DMS153 (cell line): ENCODE data around the gene UNK.
A peak's percentile ranks its signal among the peaks of the same experiment; 100 is the strongest.

Source experiments
- DNase-seq: peaks from one replicate; lab custom pipeline; 2025; lab: John Stamatoyannopoulos, UW

Gene UNK

DNA sequence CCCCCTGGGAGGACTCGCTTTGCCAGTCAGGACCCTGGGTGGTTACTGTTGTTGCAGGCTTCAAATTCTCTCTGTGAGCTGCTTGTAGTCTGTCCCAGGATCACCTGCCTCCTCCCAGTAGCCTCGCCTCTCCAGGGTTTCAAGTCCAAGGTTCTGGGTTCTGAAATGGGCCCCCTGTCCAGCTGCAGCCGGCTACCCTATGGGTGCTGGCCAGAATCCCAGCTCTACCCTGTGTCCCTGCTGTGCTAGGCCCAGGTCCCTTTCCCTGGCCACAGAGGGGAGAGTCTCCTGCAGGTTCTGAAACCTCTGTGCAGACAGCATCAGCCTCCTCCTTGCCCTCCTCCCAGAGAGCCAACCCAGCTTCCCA, 38.2 kb downstream of the UNK start:
- no peak for DNase-seq

GRCh38 chr17:75823257-75824041, 38.8 kb downstream of the UNK start:
- DNase-seq = no peak

- DNase-seq = no peak
These were observed 39.5 kb downstream of the UNK start for GRCh38 chr17:75824050-75824552.

GRCh38 chr17:75824666-75825065, 40.1 kb downstream of the UNK start:
- DNase-seq = no peak

DNA sequence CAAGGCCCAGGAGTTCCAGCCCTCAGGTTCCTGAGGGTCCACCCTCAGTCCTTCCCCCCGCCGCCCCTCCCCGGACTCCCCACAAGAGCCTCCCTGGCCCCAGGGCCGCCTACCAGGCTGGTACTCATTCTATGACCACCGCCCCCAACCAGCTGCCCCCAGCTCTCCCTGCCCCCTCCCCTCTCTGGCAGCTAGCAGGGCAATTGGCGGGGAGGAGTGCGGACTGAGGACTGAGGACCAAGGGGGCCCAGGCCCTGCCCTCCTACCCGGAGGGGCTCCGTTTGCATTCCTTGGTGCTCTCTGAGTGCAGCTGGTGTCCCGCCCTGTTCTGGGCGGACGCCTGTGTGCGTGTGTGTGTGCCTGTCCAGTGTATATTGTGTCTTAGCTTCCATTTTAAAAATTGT, 40.5 kb downstream of the UNK start:
- no peak for DNase-seq

DNA sequence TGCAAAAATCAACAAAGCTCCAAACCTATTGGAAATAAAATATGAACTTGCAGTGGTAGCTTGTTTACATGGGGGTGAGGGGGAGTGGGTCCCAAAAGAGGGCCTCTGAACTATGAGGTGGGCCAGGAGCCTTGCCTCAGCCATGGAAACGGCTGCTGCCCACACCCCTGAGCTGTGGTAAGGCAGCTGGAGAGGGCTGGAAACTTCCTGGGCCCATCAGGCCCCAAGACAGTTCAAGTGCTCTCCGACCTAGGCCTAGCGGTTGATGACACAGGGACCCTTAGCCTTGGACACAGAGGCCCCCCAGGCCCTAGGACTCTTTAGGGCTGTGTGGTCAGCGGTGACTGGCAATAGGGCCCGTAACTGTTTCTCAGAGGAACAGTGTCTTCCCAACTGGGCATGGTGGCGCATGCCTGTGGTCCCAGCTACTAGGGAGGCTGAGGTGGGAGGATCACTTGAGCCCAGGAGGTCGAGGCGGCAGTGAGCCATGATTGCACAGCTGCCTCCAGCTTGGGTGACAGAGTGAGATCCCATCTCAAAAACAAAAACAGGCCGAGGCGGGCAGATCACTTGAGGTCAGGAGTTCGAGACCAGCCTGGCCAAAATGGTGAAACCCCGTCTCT, 41.3 kb downstream of the UNK start:
- DNase-seq = no peak

- DNase-seq = no peak
These were observed 42.1 kb downstream of the UNK start for GRCh38 chr17:75826561-75827307.

DNA sequence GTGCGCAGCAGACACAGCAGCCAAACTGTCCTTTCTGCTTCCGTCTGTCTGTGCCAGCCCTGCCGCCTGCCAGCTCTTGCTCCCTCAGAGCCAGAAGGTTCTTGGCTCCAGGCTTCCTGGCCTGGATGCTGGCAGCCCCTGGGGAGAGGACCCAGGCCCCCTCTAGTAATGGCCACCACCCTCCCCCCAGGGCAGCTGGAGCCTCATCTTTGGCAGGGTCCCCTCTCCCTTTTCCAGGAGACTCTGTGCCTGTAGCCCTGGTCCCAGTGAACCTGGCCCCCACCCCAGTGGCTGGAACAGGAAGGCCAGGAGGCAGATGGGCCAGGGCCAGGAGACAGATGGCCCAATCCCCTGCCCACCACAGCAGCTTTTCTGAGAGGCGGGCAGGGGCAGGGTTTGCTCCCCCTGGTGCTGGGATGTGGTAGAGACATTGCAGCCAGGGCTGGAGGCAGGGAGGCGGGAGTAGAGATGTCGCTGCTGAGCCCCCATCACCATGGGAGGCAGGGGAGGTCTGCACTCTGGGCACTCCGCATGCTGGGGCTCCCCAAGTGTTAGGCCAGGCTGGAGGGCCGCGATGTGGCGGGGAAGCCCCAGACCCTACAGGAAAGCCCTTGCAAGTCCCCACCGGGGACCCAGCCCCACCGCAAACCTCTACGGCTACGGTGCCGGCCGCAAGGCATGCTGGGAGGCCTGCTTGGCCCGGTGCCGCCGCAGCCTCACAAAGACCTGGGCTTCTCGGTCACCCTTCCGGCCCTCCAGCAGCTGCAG, 42.9 kb downstream of the UNK start:
- peak; percentile 44 for DNase-seq

GRCh38 chr17:75828076-75828400, 43.4 kb downstream of the UNK start:
- no peak for DNase-seq

GRCh38 chr17:75828741-75829140, 44.1 kb downstream of the UNK start:
- no peak for DNase-seq

- no peak for DNase-seq
These were observed 45.1 kb downstream of the UNK start for GRCh38 chr17:75829747-75830146.

GRCh38 chr17:75830164-75831031, 45.8 kb downstream of the UNK start:
- DNase-seq = no peak

GRCh38 chr17:75831032-75831571, 46.5 kb downstream of the UNK start:
- no peak for DNase-seq

DNA sequence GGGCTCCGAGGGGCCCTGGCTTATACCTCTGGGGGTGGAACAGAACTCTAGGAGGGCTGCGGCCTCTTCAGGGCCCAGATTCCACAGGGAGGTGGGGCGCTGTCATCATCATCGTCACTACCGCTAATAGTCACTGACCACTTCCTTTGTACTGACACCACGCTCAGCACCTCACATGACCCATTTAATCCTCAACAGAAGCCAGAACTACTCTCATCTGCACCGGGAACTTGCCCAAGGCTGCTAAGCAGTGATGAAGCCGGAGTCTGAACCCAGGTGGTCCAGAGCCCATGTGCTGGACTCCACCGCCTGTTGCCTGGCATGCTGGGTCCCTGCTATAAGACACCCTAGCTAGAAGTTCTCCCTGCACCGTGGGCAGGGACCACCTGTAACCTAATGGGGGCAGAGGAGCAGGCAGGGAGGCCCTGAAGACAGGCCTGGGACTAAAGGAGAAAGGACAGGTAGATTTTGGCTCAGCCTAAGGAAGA, 47.6 kb downstream of the UNK start:
- DNase-seq = no peak

DNA sequence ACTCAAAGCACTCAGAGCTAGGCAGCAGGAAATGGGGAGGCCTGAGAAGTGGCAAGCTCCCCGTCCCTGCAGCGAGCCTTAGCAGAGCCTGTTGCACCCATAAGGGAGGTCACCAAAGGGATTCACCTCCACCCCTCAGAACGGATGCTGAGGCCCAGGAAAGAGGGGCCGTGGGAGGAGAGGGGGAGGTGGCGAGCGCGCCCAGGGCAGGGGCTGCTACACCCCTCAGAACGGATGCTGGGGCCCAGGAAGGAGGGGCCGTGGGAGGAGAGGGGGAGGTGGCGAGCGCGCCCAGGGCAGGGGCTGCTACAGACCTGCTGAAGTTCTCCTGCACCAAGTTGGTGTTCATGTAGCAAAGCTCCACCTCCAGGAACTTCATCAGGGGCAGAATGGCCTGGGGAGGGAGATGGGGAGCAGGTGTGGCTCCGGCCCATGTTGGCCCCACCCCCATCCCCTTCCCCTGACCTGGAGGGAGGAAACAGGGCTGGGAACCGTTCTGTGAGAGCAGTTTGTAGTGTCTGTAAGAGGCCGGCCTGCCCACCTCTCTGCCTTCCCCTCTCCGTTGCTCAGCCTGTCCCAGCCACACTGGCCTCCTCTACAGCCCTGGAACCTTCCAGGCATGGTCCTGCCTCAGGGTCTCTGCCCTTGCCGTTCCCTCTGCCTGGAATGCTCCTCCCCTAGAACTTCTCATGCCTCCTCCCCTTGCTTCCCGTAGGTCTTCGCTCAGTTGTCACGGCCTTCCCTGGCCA, 48.2 kb downstream of the UNK start:
- DNase-seq = peak; percentile 6

DNA sequence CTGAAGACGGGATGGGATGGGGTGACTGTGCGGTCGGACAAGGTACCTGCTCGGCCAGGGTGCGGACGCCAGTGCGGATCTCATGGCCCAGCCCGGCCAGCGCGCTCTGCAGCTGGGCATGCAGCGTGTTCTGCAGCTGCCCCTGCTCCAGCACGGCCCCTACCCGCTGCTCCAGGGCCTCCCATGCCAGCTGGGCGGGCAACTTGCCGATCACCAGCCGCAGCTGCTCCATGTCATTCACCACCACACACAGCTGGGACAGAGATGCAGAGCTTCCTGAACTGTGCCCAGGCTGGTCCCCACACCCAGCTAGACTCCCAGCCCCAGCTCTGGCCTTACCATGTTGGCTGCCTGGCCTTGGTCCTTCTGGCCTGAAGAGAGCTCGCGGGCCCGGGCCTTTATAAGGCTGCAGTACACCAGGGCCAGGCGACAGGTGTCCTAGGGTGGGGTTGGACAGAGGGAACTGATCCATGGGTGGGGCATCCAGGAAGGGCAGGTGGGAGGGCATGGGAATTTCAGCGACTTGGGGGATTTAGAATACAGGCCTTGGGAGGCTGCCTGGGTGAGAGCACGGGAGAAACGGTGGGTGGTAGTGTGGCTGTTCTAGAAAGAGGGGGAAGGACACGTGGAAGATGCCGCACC, 49.8 kb downstream of the UNK start:
- DNase-seq = no peak

DNA sequence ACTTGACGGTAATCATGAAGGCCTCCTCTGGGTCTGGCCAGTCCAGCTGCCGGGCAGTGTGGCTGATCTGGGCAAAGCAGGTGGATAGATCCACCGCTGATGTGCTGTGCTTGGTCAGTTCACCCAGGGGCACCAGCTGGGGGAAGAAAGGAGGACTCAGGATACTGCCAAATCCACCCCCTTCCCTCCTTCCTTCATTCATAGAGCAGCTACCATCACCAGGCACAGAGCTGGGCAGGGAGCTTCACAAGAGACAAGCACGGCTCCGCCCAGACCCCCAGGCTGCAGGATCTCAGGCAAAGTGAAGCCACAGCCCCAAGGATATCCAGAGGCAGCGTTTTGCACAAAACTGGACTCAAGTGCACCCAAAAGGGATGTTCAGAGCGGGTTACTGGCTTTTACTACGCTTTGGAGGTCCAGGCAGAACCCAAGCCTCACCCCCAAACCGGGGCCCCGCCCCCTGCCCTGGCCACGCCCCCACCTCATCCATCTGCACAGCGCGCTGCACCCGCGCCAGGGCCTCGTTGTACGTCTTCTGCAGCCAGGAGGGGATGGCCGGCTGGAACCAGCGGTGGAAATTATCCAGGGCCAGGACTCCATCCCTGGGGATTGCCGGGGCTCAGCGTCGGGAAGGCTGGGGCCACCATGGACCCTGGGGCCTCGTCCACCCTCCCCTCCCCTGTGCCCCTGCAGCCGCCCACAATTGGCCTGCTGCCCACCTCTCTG, 50.5 kb downstream of the UNK start:
- peak; percentile 22 for DNase-seq

DNA sequence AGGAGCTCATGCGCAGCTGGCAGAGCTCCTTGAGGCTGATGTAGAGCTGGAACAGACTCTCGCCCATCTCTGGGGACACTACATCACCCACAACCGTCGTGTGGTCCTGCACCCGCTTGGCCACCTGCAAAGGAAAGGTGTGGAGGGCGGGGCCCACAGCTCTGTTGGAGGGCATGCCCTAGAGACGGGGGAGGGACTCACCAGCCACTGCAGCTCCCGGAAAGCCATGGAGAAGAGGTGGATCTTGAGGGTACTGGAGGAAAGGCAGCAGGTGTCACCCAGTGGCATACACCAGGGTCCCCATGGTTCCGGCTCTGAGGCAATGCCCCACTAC, 51.0 kb downstream of the UNK start:
- DNase-seq = no peak

- DNase-seq = no peak
These were observed 52.0 kb downstream of the UNK start for GRCh38 chr17:75836605-75837004.
